Measurements from ENCODE around the gene ENOX1. TPM values are rescaled to one million over a fixed set of nuclear protein-coding genes. Genes with fewer than 3 reads are reported as not detected.
"Not testable (repeated sequence)": the region's sequence is repeated elsewhere in the genome, so short reads cannot be mapped to it uniquely, and the experiment has no call there.

ENOX1 gene
- total RNA-seq, 1 donor from 2014 or later, result 1.1 TPM

GRCh38 chr13:43426355-43426754 is 360.4 kb downstream of the ENOX1 start:
- DNase-seq (ENCODE audit: low spot score), result no peak
- Histone ChIP-seq H3K9me3 (ENCODE audit: low read depth) (no peaks in the 10 kb centered on the region), H3K79me2 (ENCODE audit: low read depth) (no peaks in the 10 kb centered on the region), H3K4me1 (peaks cover 11% of the 10 kb centered on the region), H3K4me3 (no peak overlapping the region), H3K4me2 (no peak overlapping the region), H3F3A (ENCODE audit: low read depth) (no peaks in the 10 kb centered on the region), H3K27ac (no peak overlapping the region), H4K20me1 (ENCODE audit: low read depth) (no peaks in the 10 kb centered on the region), H3K36me3 (no peaks in the 10 kb centered on the region), H3K9ac (no peak overlapping the region), H2AFZ (replicated peaks) (no peak overlapping the region), H3K27me3 (no peaks in the 10 kb centered on the region)
- Mint-ChIP-seq H3K27ac (no peak overlapping the region), H3K4me1 (peaks cover 22% of the 10 kb centered on the region), H3K27me3 (ENCODE audit: insufficient read depth, low read depth) (no peaks in the 10 kb centered on the region), H3K36me3 (no peaks in the 10 kb centered on the region), H3K4me3 (no peak overlapping the region), H3K9me3 (no peaks in the 10 kb centered on the region)
- no peak for TF ChIP-seq CTCF (IDR thresholded peaks at IDR 0.05)

GRCh38 chr13:43425234-43425633 is 361.5 kb downstream of the ENOX1 start:
- Mint-ChIP-seq H3K27ac (no peak overlapping the region), H3K4me3 (no peak overlapping the region), H3K4me1 (peaks cover 19% of the 10 kb centered on the region), H3K27me3 (ENCODE audit: insufficient read depth, low read depth) (no peaks in the 10 kb centered on the region), H3K36me3 (no peaks in the 10 kb centered on the region), H3K9me3 (peaks cover 2% of the 10 kb centered on the region)
- H2AFZ ChIP-seq (replicated peaks), result no peak overlapping the region
- H3K36me3 ChIP-seq, result no peaks in the 10 kb centered on the region
- no peaks in the 10 kb centered on the region for H3K27me3 ChIP-seq
- H3F3A ChIP-seq (ENCODE audit: low read depth), result no peaks in the 10 kb centered on the region
- no peak overlapping the region for H3K4me2 ChIP-seq
- no peak overlapping the region for H3K9ac ChIP-seq
- H3K79me2 ChIP-seq (ENCODE audit: low read depth), result no peaks in the 10 kb centered on the region
- H3K4me3 ChIP-seq, result no peak overlapping the region
- H3K27ac ChIP-seq, result no peak overlapping the region
- TF ChIP-seq CTCF (IDR thresholded peaks at IDR 0.05), result no peak
- no peak for TF ChIP-seq EZH2phosphoT487 (IDR thresholded peaks at IDR 0.05)
- no peak for TF ChIP-seq EZH2 (IDR thresholded peaks at IDR 0.05)
- peaks cover 8% of the 10 kb centered on the region for H3K9me3 ChIP-seq (ENCODE audit: low read depth)
- peaks cover 11% of the 10 kb centered on the region for H3K4me1 ChIP-seq
- no peaks in the 10 kb centered on the region for H4K20me1 ChIP-seq (ENCODE audit: low read depth)
- DNase-seq (ENCODE audit: low spot score), result no peak

GRCh38 chr13:43424412-43424811 is 362.4 kb downstream of the ENOX1 start:
- Mint-ChIP-seq H3K27ac (no peak overlapping the region), H3K27me3 (ENCODE audit: insufficient read depth, low read depth) (no peaks in the 10 kb centered on the region), H3K36me3 (no peaks in the 10 kb centered on the region), H3K9me3 (peaks cover 2% of the 10 kb centered on the region), H3K4me3 (no peak overlapping the region), H3K4me1 (peaks cover 14% of the 10 kb centered on the region)
- Histone ChIP-seq H3K27me3 (no peaks in the 10 kb centered on the region), H4K20me1 (ENCODE audit: low read depth) (no peaks in the 10 kb centered on the region), H2AFZ (replicated peaks) (no peak overlapping the region), H3K9me3 (ENCODE audit: low read depth) (peaks cover 9% of the 10 kb centered on the region), H3K79me2 (ENCODE audit: low read depth) (no peaks in the 10 kb centered on the region), H3F3A (ENCODE audit: low read depth) (no peaks in the 10 kb centered on the region), H3K4me3 (no peak overlapping the region), H3K4me2 (no peak overlapping the region), H3K27ac (no peak overlapping the region), H3K9ac (no peak overlapping the region), H3K4me1 (peaks cover 11% of the 10 kb centered on the region), H3K36me3 (no peaks in the 10 kb centered on the region)
- DNase-seq (ENCODE audit: low spot score), result no peak
- no peak for TF ChIP-seq CTCF (IDR thresholded peaks at IDR 0.05)
- no peak for TF ChIP-seq EZH2 (IDR thresholded peaks at IDR 0.05)
- no peak for TF ChIP-seq EZH2phosphoT487 (IDR thresholded peaks at IDR 0.05)

GRCh38 chr13:43422116-43422515 is 364.7 kb downstream of the ENOX1 start:
- no peak for DNase-seq (ENCODE audit: low spot score)
- Histone ChIP-seq H3K9ac (no peak overlapping the region), H3K36me3 (no peaks in the 10 kb centered on the region), H3K9me3 (ENCODE audit: low read depth) (peaks cover 12% of the 10 kb centered on the region), H3K27me3 (no peaks in the 10 kb centered on the region), H3K4me1 (peaks cover 4% of the 10 kb centered on the region), H2AFZ (replicated peaks) (no peak overlapping the region), H4K20me1 (ENCODE audit: low read depth) (no peaks in the 10 kb centered on the region), H3K27ac (no peak overlapping the region), H3F3A (ENCODE audit: low read depth) (no peaks in the 10 kb centered on the region), H3K4me2 (no peak overlapping the region), H3K79me2 (ENCODE audit: low read depth) (no peaks in the 10 kb centered on the region), H3K4me3 (no peak overlapping the region)
- TF ChIP-seq EZH2phosphoT487 (IDR thresholded peaks at IDR 0.05) (no peak), EZH2 (IDR thresholded peaks at IDR 0.05) (no peak), CTCF (IDR thresholded peaks at IDR 0.05) (no peak)
- Mint-ChIP-seq H3K27me3 (ENCODE audit: insufficient read depth, low read depth) (no peaks in the 10 kb centered on the region), H3K4me3 (no peak overlapping the region), H3K4me1 (peaks cover 4% of the 10 kb centered on the region), H3K9me3 (peaks cover 2% of the 10 kb centered on the region), H3K36me3 (no peaks in the 10 kb centered on the region), H3K27ac (no peak overlapping the region)

GRCh38 chr13:43416842-43417241 is 369.9 kb downstream of the ENOX1 start:
- peaks cover 12% of the 10 kb centered on the region for H3K9me3 ChIP-seq (ENCODE audit: low read depth)
- H3K4me3 Mint-ChIP-seq; H3K9ac ChIP-seq; H3K4me3 ChIP-seq; H3K36me3 ChIP-seq; H3K27ac Mint-ChIP-seq; H3K36me3 Mint-ChIP-seq; H3K4me2 ChIP-seq; H3K9me3 Mint-ChIP-seq; DNase-seq (ENCODE audit: low spot score); H3K79me2 ChIP-seq (ENCODE audit: low read depth); H3K27me3 Mint-ChIP-seq (ENCODE audit: insufficient read depth, low read depth); H3K4me1 ChIP-seq; H2AFZ ChIP-seq (replicated peaks); H3F3A ChIP-seq (ENCODE audit: low read depth); H3K4me1 Mint-ChIP-seq; H4K20me1 ChIP-seq (ENCODE audit: low read depth); H3K27me3 ChIP-seq; H3K27ac ChIP-seq: not testable (repeated sequence)
